SK-N-DZ (cell line): ENCODE data around the gene PAXIP1.
"Not testable (repeated sequence)": the region's sequence is repeated elsewhere in the genome, so short reads cannot be mapped to it uniquely, and the experiment has no call there.

Experiments
- DNase-seq: peaks from one replicate; pipeline ENCODE4 v3.0.0-alpha.2; 2015; ENCODE audit warnings: low spot score

Gene PAXIP1

GRCh38 chr7:154942691-154943090 is 60.2 kb downstream of the PAXIP1 start:
- peak; percentile 27 for DNase-seq

DNA sequence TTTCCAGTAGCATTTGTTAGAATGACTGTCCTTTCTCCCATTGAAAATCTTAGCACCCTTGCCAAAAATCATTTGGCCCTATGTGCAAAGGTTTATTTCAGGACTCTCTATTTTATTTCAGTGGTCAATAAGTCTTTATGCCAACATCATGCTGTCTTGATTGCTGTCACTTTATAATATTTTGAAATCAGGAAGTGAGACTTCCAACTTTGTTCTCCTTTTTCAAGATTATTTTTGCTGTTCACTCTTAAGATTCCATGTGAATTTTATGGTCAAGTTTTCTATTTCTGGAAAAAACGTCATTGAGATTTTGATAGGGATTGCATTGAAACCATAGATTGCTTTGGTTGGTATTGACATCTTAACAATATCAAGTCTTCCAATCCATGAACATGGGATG is 65.1 kb downstream of the PAXIP1 start:
- DNase-seq = no peak

DNA sequence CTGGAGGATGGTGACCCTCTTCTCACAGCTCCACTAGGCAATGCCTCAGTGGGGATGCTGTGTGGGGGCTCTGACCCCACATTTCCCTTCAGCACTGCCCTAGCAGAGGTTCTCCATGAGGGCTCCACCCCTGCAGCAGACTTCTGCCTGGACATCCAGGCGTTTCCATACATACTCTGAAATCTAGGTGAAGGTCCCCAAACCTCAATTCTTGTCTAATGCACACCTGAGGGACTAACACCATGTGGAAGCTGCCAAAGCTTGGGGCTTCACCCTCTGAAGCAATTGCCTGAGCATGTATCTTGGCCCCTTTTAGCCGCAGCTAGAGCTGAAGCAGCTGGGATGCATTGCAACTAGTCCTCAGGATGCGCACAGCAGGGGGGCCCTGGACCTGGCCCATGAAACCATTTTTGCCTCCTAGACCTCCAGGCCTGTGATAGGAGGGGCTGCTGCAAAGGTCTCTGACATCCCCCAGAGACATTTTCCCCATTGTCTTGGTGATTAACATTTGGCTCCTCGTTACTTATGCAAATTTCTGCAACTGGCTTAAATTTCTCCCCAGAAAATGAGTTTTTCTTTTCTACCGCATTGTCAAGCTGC is 68.5 kb downstream of the PAXIP1 start:
- DNase-seq = not testable (repeated sequence)

DNA sequence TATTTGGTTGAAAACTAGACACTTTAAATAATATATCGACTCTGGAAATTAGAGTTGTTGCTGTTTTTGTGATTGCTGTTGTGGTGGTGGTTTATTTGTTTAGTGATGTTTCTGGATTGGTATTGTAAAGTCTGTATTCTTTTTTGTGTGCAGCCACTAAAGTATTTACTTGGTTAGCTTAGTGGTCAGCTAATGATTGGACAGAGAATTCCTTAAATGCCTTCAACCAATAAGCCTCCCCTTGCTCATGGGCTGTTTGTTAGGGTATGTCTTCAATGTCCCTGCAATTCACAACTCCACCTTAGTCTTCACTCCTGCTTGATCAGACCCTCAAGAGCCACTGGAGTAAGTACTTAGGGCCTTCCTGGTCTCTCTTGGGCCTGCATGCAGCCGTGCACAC is 71.0 kb downstream of the PAXIP1 start:
- no peak for DNase-seq

GRCh38 chr7:154929006-154929726 is 73.8 kb downstream of the PAXIP1 start:
- no peak for DNase-seq

GRCh38 chr7:154928136-154929005 is 74.6 kb downstream of the PAXIP1 start:
- peak; percentile 74 for DNase-seq

DNA sequence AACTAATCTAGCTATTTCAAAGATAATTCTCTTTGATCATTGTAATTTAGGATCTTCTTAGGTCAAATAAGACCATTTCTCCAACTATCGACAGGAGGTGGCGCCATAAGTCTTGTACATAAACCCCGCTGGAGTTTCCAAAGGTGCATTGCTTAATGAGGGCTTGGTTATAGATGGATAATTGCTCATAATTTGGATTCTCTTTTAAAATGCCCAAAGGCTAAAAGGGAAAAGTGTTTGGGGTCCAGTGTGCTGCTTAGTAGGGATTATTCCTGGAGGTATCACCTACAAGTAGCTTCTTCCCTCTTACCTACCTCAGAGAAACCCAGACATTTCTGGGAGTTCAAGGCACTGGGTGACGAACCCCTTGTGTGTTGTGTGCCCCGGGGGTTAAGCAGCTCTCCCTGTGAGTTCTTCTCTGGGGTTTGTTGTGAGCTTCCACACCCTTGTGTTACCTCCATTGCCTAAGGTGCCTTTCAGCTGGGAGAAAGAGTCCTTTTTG is 75.2 kb downstream of the PAXIP1 start:
- DNase-seq = peak; percentile 73

GRCh38 chr7:154922472-154922871 is 80.5 kb downstream of the PAXIP1 start:
- not testable (repeated sequence) for DNase-seq

DNA sequence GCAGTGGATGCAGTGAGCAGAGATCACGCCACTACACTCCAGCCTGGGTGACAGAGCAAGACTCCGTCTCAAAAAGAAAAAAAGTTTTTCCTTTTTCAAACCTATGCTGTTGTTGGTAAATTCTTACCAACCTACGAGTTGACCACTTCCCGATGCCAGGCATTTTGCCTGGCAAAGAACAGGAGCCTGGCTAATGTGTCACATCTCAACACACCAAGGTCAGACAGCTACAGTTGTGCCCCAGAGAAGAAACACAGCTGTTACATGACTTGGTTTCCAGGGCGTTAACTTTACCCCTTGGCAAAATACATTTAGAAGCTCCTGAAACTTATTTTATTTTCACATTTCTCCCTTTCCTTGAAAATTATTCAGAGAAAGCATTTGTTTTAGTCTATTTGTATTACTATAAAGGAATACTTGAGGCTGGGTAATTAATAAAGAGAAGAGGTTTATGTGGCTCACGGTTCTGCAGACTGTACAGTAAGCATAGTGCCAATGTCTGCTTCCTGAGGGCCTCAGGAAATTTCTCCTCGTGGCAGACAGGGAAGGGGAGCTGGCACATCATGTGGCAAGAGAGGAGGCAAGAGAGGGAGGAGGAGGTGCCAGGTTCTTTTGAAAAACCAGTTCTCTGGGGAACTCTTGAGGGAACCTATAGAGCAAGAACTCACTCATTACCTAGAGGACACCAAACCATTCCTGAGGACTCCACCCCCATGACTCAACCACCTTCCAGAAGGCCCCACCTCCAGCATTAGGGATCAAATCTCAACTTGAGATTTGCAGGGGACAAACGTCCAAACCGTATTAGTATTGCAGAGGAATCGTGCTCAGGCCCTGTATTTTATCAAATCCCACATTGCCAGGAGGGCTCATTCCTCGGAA is 83.3 kb downstream of the PAXIP1 start:
- DNase-seq = no peak

DNA sequence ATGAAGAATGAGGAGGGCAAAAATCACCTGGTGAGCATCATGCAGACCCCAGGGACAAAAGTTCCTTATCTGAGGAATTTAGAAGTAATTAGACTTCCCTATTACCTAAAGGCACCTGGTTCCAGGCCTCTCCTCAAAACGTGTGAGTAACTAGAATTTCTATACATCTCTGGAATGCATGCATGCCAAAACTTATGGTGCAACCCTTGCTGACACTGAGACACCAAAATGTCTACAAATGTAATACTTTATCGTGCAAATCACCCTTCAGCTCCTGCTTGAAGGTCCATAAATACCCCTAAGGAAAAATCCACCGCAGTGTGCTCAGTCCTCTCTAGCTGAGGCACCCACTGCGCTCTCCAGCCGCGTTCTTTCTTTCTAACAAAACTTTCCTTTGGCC is 84.2 kb downstream of the PAXIP1 start:
- no peak for DNase-seq

- DNase-seq = no peak
Measured at GRCh38 chr7:154918266-154918665, 84.7 kb downstream of the PAXIP1 start.

DNA sequence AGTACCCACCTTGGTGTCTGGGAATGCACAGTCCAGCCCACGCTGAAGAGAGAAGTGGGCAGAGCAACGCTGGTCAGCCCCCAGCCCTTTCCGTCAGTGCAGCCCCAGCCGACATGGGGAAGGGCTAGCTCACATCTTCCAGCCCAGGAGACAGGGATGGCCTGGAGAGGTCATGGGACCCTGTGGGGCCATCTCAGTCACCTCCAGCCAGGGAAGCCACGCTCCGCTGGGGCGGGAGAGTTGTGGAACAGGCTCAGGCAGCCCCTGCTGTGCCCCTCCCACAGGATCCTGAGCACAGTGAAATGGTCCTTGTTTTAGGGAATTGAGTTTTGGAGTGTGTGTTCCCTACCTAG is 85.1 kb downstream of the PAXIP1 start:
- no peak for DNase-seq

- DNase-seq = no peak
Measured at GRCh38 chr7:154916856-154917807, 85.8 kb downstream of the PAXIP1 start.

DNA sequence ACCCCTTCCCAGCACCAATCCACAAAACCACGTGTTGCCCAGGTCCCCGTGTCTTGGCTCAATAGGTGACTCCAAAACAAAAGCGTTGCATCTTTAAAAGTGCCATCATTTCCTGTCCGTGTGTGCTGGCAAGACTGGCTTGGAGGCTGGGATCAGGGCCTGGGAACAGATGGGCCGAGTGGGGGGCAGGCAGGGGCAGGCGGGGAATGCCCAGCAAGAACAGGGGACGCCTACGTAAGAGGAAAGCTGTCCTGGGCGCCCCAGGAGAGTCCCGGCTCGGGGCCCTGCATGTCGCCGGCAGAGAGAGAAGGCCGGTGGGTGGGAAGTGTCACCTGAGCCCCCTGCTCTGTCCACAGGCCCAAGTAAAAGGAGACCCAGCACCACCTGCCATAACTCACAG is 86.5 kb downstream of the PAXIP1 start:
- DNase-seq = no peak

DNA sequence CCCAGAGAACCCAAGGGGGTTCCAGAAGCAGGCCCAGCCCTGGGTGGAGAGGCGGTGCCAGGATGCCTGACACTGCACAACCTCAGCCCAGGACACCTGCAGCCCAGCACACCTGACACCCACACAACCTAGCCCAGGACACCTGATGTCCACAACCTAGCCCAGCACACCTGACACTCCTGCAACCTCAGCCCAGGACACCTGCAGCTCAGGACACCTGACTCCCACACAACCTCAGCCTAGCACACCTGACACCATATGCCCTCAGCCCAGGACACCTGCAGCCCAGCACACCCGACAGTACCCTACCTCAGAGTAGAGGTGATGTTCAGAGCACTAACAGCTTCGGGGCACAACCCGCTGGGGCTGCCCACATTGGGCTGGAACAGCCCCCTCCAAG is 87.3 kb downstream of the PAXIP1 start:
- DNase-seq = no peak

- no peak for DNase-seq
Measured at GRCh38 chr7:154914996-154915380, 87.9 kb downstream of the PAXIP1 start.

- no peak for DNase-seq
Measured at GRCh38 chr7:154914308-154914995, 88.5 kb downstream of the PAXIP1 start.

DNA sequence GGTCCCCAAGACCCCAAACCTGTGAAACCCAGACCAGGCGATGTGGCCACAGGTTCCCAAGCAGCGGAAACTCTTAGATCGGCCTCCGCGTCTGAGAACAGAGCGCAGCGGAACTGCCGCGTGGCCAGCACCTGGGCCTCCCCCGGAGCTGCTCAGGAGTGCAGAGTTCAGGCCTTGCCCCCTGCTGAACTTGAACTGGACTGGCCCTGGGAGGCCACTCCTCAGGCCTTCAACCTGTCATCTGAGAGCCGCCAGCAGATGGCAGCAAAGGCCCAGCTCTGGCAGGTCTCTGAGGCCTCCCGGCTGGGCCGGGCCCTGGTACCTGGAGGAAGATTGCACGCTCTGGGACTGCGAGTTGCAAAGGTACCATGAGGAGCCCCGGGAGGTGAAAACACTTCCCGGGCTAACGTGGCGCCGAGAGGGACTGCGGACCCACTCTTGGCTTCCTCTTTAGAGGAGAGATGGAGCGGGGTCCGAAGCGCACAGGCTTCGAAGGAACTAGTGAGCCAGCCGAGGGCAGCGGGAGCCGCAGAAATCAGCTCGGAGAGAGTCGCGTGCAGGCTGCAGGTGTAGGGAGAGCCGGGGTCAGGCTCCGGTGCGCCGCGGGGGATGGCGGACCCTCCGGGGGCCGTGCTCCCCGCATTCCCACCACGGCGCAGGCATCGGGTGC is 89.2 kb downstream of the PAXIP1 start:
- peak; percentile 80 for DNase-seq
